ENCODE data around the gene DTNB.
"Not testable (repeated sequence)": the region's sequence is repeated elsewhere in the genome, so short reads cannot be mapped to it uniquely, and the experiment has no call there.

The DTNB gene

GRCh38 chr2:25544445-25544844, 128.9 kb downstream of the DTNB start:
- Histone ChIP-seq H3K27me3 (ENCODE audit: control insufficient read depth, insufficient read depth, low read length) (no peaks in the 10 kb centered on the region), H3K4me3 (ENCODE audit: low read length) (no peak overlapping the region), H3K36me3 (ENCODE audit: control insufficient read depth, insufficient read depth, low read length) (no peaks in the 10 kb centered on the region), H3K27ac (ENCODE audit: low read depth, low read length) (no peak overlapping the region), H3K9ac (ENCODE audit: low read length) (no peak overlapping the region), H3K4me1 (ENCODE audit: control insufficient read depth, insufficient read depth, low read length) (no peaks in the 10 kb centered on the region)

GRCh38 chr2:25543939-25544338, 129.4 kb downstream of the DTNB start:
- no peak overlapping the region for H3K27ac ChIP-seq (ENCODE audit: low read depth, low read length)
- no peaks in the 10 kb centered on the region for H3K4me1 ChIP-seq (ENCODE audit: control insufficient read depth, insufficient read depth, low read length)
- H3K27me3 ChIP-seq (ENCODE audit: control insufficient read depth, insufficient read depth, low read length): no peaks in the 10 kb centered on the region
- no peaks in the 10 kb centered on the region for H3K36me3 ChIP-seq (ENCODE audit: control insufficient read depth, insufficient read depth, low read length)
- H3K9ac ChIP-seq (ENCODE audit: low read length): no peak overlapping the region
- H3K4me3 ChIP-seq (ENCODE audit: low read length): no peak overlapping the region

- H3K9ac ChIP-seq (ENCODE audit: low read length): no peak overlapping the region
- no peaks in the 10 kb centered on the region for H3K36me3 ChIP-seq (ENCODE audit: control insufficient read depth, insufficient read depth, low read length)
- H3K27ac ChIP-seq (ENCODE audit: low read depth, low read length): no peak overlapping the region
- no peaks in the 10 kb centered on the region for H3K4me1 ChIP-seq (ENCODE audit: control insufficient read depth, insufficient read depth, low read length)
- no peaks in the 10 kb centered on the region for H3K27me3 ChIP-seq (ENCODE audit: control insufficient read depth, insufficient read depth, low read length)
- no peak overlapping the region for H3K4me3 ChIP-seq (ENCODE audit: low read length)
These were observed 132.0 kb downstream of the DTNB start for GRCh38 chr2:25541378-25541777.

GRCh38 chr2:25539136-25539535, 134.2 kb downstream of the DTNB start:
- Histone ChIP-seq H3K4me1 (ENCODE audit: control insufficient read depth, insufficient read depth, low read length) (no peaks in the 10 kb centered on the region), H3K36me3 (ENCODE audit: control insufficient read depth, insufficient read depth, low read length) (no peaks in the 10 kb centered on the region), H3K27ac (ENCODE audit: low read depth, low read length) (no peak overlapping the region), H3K9ac (ENCODE audit: low read length) (no peak overlapping the region), H3K4me3 (ENCODE audit: low read length) (no peak overlapping the region), H3K27me3 (ENCODE audit: control insufficient read depth, insufficient read depth, low read length) (no peaks in the 10 kb centered on the region)

- H3K9ac ChIP-seq (ENCODE audit: low read length): no peak overlapping the region
- H3K27ac ChIP-seq (ENCODE audit: low read depth, low read length): no peak overlapping the region
- no peaks in the 10 kb centered on the region for H3K36me3 ChIP-seq (ENCODE audit: control insufficient read depth, insufficient read depth, low read length)
- H3K4me3 ChIP-seq (ENCODE audit: low read length): no peak overlapping the region
- H3K4me1 ChIP-seq (ENCODE audit: control insufficient read depth, insufficient read depth, low read length): no peaks in the 10 kb centered on the region
- no peaks in the 10 kb centered on the region for H3K27me3 ChIP-seq (ENCODE audit: control insufficient read depth, insufficient read depth, low read length)
These were observed 135.9 kb downstream of the DTNB start for GRCh38 chr2:25537526-25537925.

- not testable (repeated sequence) for H3K4me3 ChIP-seq (ENCODE audit: low read length); H3K36me3 ChIP-seq (ENCODE audit: control insufficient read depth, insufficient read depth, low read length); H3K4me1 ChIP-seq (ENCODE audit: control insufficient read depth, insufficient read depth, low read length); H3K9ac ChIP-seq (ENCODE audit: low read length); H3K27me3 ChIP-seq (ENCODE audit: control insufficient read depth, insufficient read depth, low read length); H3K27ac ChIP-seq (ENCODE audit: low read depth, low read length)
These were observed 137.7 kb downstream of the DTNB start for GRCh38 chr2:25535411-25536289.

- not testable (repeated sequence) for H3K4me3 ChIP-seq (ENCODE audit: low read length); H3K36me3 ChIP-seq (ENCODE audit: control insufficient read depth, insufficient read depth, low read length); H3K4me1 ChIP-seq (ENCODE audit: control insufficient read depth, insufficient read depth, low read length); H3K9ac ChIP-seq (ENCODE audit: low read length); H3K27ac ChIP-seq (ENCODE audit: low read depth, low read length); H3K27me3 ChIP-seq (ENCODE audit: control insufficient read depth, insufficient read depth, low read length)
These were observed 138.4 kb downstream of the DTNB start for GRCh38 chr2:25534937-25535336.

GRCh38 chr2:25534455-25534854, 138.9 kb downstream of the DTNB start:
- Histone ChIP-seq H3K9ac (ENCODE audit: low read length) (no peak overlapping the region), H3K4me3 (ENCODE audit: low read length) (no peak overlapping the region), H3K4me1 (ENCODE audit: control insufficient read depth, insufficient read depth, low read length) (no peaks in the 10 kb centered on the region), H3K27me3 (ENCODE audit: control insufficient read depth, insufficient read depth, low read length) (no peaks in the 10 kb centered on the region), H3K27ac (ENCODE audit: low read depth, low read length) (no peak overlapping the region), H3K36me3 (ENCODE audit: control insufficient read depth, insufficient read depth, low read length) (no peaks in the 10 kb centered on the region)

GRCh38 chr2:25533771-25534170, 139.6 kb downstream of the DTNB start:
- not testable (repeated sequence) for H3K27me3 ChIP-seq (ENCODE audit: control insufficient read depth, insufficient read depth, low read length); H3K9ac ChIP-seq (ENCODE audit: low read length); H3K4me3 ChIP-seq (ENCODE audit: low read length); H3K36me3 ChIP-seq (ENCODE audit: control insufficient read depth, insufficient read depth, low read length); H3K4me1 ChIP-seq (ENCODE audit: control insufficient read depth, insufficient read depth, low read length); H3K27ac ChIP-seq (ENCODE audit: low read depth, low read length)

- Histone ChIP-seq H3K9ac (ENCODE audit: low read length) (no peak overlapping the region), H3K36me3 (ENCODE audit: control insufficient read depth, insufficient read depth, low read length) (no peaks in the 10 kb centered on the region), H3K4me1 (ENCODE audit: control insufficient read depth, insufficient read depth, low read length) (no peaks in the 10 kb centered on the region), H3K4me3 (ENCODE audit: low read length) (no peak overlapping the region), H3K27ac (ENCODE audit: low read depth, low read length) (no peak overlapping the region), H3K27me3 (ENCODE audit: control insufficient read depth, insufficient read depth, low read length) (no peaks in the 10 kb centered on the region)
These were observed 140.9 kb downstream of the DTNB start for GRCh38 chr2:25532521-25532920.

- Histone ChIP-seq H3K27me3 (ENCODE audit: control insufficient read depth, insufficient read depth, low read length) (no peaks in the 10 kb centered on the region), H3K4me1 (ENCODE audit: control insufficient read depth, insufficient read depth, low read length) (no peaks in the 10 kb centered on the region), H3K4me3 (ENCODE audit: low read length) (no peak overlapping the region), H3K9ac (ENCODE audit: low read length) (no peak overlapping the region), H3K36me3 (ENCODE audit: control insufficient read depth, insufficient read depth, low read length) (no peaks in the 10 kb centered on the region), H3K27ac (ENCODE audit: low read depth, low read length) (no peak overlapping the region)
These were observed 144.3 kb downstream of the DTNB start for GRCh38 chr2:25529034-25529433.

GRCh38 chr2:25528173-25528572, 145.2 kb downstream of the DTNB start:
- Histone ChIP-seq H3K36me3 (ENCODE audit: control insufficient read depth, insufficient read depth, low read length) (no peaks in the 10 kb centered on the region), H3K9ac (ENCODE audit: low read length) (no peak overlapping the region), H3K4me1 (ENCODE audit: control insufficient read depth, insufficient read depth, low read length) (no peaks in the 10 kb centered on the region), H3K27me3 (ENCODE audit: control insufficient read depth, insufficient read depth, low read length) (no peaks in the 10 kb centered on the region), H3K4me3 (ENCODE audit: low read length) (no peak overlapping the region), H3K27ac (ENCODE audit: low read depth, low read length) (no peak overlapping the region)

- Histone ChIP-seq H3K27ac (ENCODE audit: low read depth, low read length) (no peak overlapping the region), H3K36me3 (ENCODE audit: control insufficient read depth, insufficient read depth, low read length) (no peaks in the 10 kb centered on the region), H3K27me3 (ENCODE audit: control insufficient read depth, insufficient read depth, low read length) (no peaks in the 10 kb centered on the region), H3K9ac (ENCODE audit: low read length) (no peak overlapping the region), H3K4me1 (ENCODE audit: control insufficient read depth, insufficient read depth, low read length) (no peaks in the 10 kb centered on the region), H3K4me3 (ENCODE audit: low read length) (no peak overlapping the region)
These were observed 148.9 kb downstream of the DTNB start for GRCh38 chr2:25524507-25524906.

Measured in rectal smooth muscle tissue (tissue), 1 donor.